ENCODE data around the gene ATG13.
"Not testable (repeated sequence)": the region's sequence is repeated elsewhere in the genome, so short reads cannot be mapped to it uniquely, and the experiment has no call there.

Gene ATG13

DNA sequence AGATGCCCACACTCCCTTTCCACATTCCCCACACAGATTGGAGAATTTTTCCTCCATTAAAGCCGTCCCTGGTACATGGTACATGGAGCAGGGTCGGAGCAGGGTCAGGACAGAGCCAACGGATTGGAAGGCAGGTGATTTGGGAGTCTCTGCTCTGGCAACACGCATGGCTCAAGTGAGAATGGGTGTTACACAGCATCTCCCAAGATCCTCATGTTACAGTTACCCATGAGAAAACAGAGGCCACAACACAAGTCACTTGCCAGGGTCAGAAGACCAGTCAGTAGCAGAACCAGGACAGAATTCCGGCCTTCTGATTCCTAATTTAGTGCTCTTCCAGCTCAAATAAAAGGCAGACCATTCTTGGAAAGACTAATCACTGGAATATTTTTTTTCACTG lies 94.0 kb downstream of the ATG13 start:
- H3K27me3 ChIP-seq = no peaks in the 10 kb centered on the region
- H3K9me3 ChIP-seq = no peaks in the 10 kb centered on the region
- no peaks in the 10 kb centered on the region for H3K4me1 ChIP-seq
- H3K36me3 ChIP-seq = no peaks in the 10 kb centered on the region
- no peak for DNase-seq
- TF ChIP-seq, protein P1, sequence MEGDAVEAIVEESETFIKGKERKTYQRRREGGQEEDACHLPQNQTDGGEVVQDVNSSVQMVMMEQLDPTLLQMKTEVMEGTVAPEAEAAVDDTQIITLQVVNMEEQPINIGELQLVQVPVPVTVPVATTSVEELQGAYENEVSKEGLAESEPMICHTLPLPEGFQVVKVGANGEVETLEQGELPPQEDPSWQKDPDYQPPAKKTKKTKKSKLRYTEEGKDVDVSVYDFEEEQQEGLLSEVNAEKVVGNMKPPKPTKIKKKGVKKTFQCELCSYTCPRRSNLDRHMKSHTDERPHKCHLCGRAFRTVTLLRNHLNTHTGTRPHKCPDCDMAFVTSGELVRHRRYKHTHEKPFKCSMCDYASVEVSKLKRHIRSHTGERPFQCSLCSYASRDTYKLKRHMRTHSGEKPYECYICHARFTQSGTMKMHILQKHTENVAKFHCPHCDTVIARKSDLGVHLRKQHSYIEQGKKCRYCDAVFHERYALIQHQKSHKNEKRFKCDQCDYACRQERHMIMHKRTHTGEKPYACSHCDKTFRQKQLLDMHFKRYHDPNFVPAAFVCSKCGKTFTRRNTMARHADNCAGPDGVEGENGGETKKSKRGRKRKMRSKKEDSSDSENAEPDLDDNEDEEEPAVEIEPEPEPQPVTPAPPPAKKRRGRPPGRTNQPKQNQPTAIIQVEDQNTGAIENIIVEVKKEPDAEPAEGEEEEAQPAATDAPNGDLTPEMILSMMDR (IDR thresholded peaks at IDR 0.05; ENCODE audit: low read depth, low read length) = no peak
- H3K4me3 ChIP-seq (ENCODE audit: low read depth, low read length) = no peak overlapping the region

GRCh38 chr11:46712874-46713576 lies 95.7 kb downstream of the ATG13 start:
- no peaks in the 10 kb centered on the region for H3K36me3 ChIP-seq
- no peaks in the 10 kb centered on the region for H3K27me3 ChIP-seq
- no peaks in the 10 kb centered on the region for H3K4me1 ChIP-seq
- TF ChIP-seq, protein P1 (IDR thresholded peaks at IDR 0.05; ENCODE audit: low read depth, low read length) = no peak
- DNase-seq = no peak
- H3K4me3 ChIP-seq (ENCODE audit: low read depth, low read length) = no peak overlapping the region
- no peaks in the 10 kb centered on the region for H3K9me3 ChIP-seq

DNA sequence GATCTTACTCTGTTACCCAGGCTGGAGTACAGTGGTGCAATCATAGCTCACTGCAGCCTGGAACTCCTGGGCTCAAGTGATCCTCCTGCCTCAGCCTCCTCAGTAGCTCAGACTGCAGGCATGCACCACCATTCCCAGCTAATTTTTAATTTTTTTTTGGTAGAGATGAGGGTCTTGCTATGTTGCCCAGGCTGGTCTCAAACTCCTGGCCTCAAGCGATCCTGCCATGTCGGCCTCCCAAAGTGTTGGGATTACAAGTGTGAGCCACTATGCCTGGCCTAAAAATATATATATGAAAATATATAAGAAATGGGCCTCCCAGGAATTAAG lies 100.4 kb downstream of the ATG13 start:
- H3K36me3 ChIP-seq; H3K4me1 ChIP-seq; H3K27me3 ChIP-seq; H3K4me3 ChIP-seq (ENCODE audit: low read depth, low read length); H3K9me3 ChIP-seq; DNase-seq: not testable (repeated sequence)

DNA sequence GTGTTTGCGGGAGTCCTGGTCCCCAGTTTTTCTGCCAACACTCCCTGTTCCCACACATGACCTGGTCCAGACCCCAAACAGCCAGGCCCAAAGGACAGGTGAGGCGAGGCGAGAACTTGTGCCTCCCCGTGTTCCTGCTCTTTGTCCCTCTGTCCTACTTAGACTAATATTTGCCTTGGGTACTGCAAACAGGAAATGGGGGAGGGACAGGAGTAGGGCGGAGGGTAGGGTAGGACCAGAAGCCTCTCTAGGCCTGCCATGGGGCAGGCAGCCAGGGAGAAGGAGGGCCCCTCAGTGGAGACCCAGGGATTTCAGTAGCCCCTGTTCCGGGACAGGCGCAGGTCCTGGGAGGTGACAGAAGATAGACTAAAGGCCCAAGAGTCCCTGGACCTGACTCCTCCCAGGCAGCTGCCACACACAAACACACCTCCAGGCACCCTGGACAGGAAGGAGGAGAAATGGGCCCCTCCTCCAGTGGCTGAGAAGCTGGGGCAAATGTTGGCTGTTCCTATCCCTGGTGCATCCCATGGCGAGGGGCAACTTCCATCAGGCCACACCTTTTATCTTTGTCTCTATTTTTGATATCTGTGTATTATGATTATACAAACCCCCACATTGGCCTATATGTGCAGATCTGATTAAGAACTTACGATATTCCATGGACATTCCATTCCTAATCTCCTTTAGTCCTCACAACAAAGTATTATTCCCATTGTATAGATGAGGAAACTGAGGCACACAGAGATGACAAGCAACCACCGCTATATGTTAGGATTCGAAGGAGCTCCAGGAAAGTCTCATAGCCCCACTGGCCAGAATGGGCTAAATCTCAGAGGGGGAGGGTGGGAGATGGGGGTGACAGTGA lies 101.0 kb downstream of the ATG13 start:
- Histone ChIP-seq H3K9me3 (no peaks in the 10 kb centered on the region), H3K4me1 (no peaks in the 10 kb centered on the region), H3K36me3 (no peaks in the 10 kb centered on the region), H3K4me3 (ENCODE audit: low read depth, low read length) (no peak overlapping the region), H3K27me3 (no peaks in the 10 kb centered on the region)
- TF ChIP-seq, protein P1 (IDR thresholded peaks at IDR 0.05; ENCODE audit: low read depth, low read length) = no peak
- no peak for DNase-seq

- Histone ChIP-seq H3K4me3 (ENCODE audit: low read depth, low read length) (no peak within 1 kb of the TSS), H3K4me1 (no peaks in the 10 kb centered on the region), H3K9me3 (no peaks in the 10 kb centered on the region), H3K36me3 (no peaks in the 10 kb centered on the region), H3K27me3 (no peaks in the 10 kb centered on the region)
- TF ChIP-seq, protein P1 (IDR thresholded peaks at IDR 0.05; ENCODE audit: low read depth, low read length) = no peak
- no peak for DNase-seq
Observed at GRCh38 chr11:46719048-46719542, 101.7 kb downstream of the ATG13 start, which contains the start of gene F2. Gene F2 (plus strand): TSS chr11:46719213. CDS start chr11:46719236, 23 bp downstream.

GRCh38 chr11:46719543-46720218 lies 102.3 kb downstream of the ATG13 start:
- Histone ChIP-seq H3K27me3 (no peaks in the 10 kb centered on the region), H3K4me1 (no peaks in the 10 kb centered on the region), H3K36me3 (no peaks in the 10 kb centered on the region), H3K4me3 (ENCODE audit: low read depth, low read length) (no peak overlapping the region), H3K9me3 (no peaks in the 10 kb centered on the region)
- DNase-seq = no peak
- TF ChIP-seq, protein P1 (IDR thresholded peaks at IDR 0.05; ENCODE audit: low read depth, low read length) = no peak
